Fibroblast of pulmonary artery (primary cell): ENCODE results near the gene GRID2.

ENCODE experiments used
- DNase-seq: peaks from one replicate; pipeline ENCODE4 v3.0.0-alpha.2; 2010; ENCODE audit warnings: low read depth
- H3K4me3 ChIP-seq: replicated peaks from 2 replicates; pipeline ENCODE4 v1.5.1; 2011; ENCODE audit warnings: low read depth, mild to moderate bottlenecking, control low read depth, low read length, moderate library complexity
- CTCF ChIP-seq: IDR thresholded peaks from 2 replicates; pipeline ENCODE4 v1.5.1; 2011; ENCODE audit warnings: mild to moderate bottlenecking, control low read depth, low read length, inconsistent platforms; ENCODE audit errors: missing control alignments

The GRID2 gene

GRCh38 chr4:93771640-93772411 lies 1468.1 kb downstream of the GRID2 start:
- no peak overlapping the region for H3K4me3 ChIP-seq
- DNase-seq: no peak
- no peak for TF ChIP-seq CTCF

GRCh38 chr4:93772858-93773257 lies 1469.1 kb downstream of the GRID2 start:
- TF ChIP-seq CTCF: no peak
- H3K4me3 ChIP-seq: no peak overlapping the region
- no peak for DNase-seq

- no peak overlapping the region for H3K4me3 ChIP-seq
- DNase-seq: no peak
- TF ChIP-seq CTCF: no peak
Measured at GRCh38 chr4:93775551-93775950, 1471.8 kb downstream of the GRID2 start.

- DNase-seq: peak; percentile 57
- H3K4me3 ChIP-seq: no peak overlapping the region
- TF ChIP-seq CTCF: no peak
Measured at GRCh38 chr4:93776386-93777080, 1472.8 kb downstream of the GRID2 start.

GRCh38 chr4:93777081-93777460 lies 1473.3 kb downstream of the GRID2 start:
- DNase-seq: no peak
- H3K4me3 ChIP-seq: no peak overlapping the region
- no peak for TF ChIP-seq CTCF

- no peak for DNase-seq
- no peak for TF ChIP-seq CTCF
Measured at GRCh38 chr4:93779228-93779627, 1475.5 kb downstream of the GRID2 start.

GRCh38 chr4:93780080-93780479 lies 1476.3 kb downstream of the GRID2 start:
- H3K4me3 ChIP-seq: no peak overlapping the region
- no peak for DNase-seq
- no peak for TF ChIP-seq CTCF

More at GRCh38 chr4:93779228-93779627, 1475.5 kb downstream of the GRID2 start:
- H3K4me3 ChIP-seq: no peak overlapping the region
